HCT116 (cell line): ENCODE results near the gene CD59. TPM values are rescaled to one million over a fixed set of nuclear protein-coding genes. Genes with fewer than 3 reads are reported as not detected.

Experiments used
- ATAC-seq: fragments of 200-7000 bp; cut with Tn5 transposase; 2 replicates; pipeline ENCODE4 v1.9.1; 2020; ENCODE audit warnings: mild to moderate bottlenecking, moderate library complexity
- BruUV-seq: library from RNA; stranded (reverse); fragments of 400-500 nt; replicated peaks from 2 replicates; lab custom pipeline; 2021; lab: Mats Ljungman, UMichigan
- CTCF ChIA-PET: fragments of 300-600 bp; sonication (Branson Sonifier 250); formaldehyde crosslinking; loops from one replicate; lab custom pipeline; 2021; ENCODE audit warnings: antibody characterized with exemption; lab: Charles Lee
- POLR2A ChIA-PET: fragments of 300-600, 350-600 bp; sonication (Branson Sonifier 250); formaldehyde crosslinking; loops from one replicate; lab custom pipeline; 2021; ENCODE audit warnings: antibody characterized with exemption; lab: Charles Lee
- RAD21 ChIA-PET, 2 experiments: fragments of 300-600 bp; sonication (Branson Sonifier 250); formaldehyde crosslinking; loops; one replicate each; lab custom pipeline; 2023; ENCODE audit warnings: low total read pairs in 2 of 2; ENCODE audit not compliant: uncharacterized antibody in 2 of 2, unreplicated experiment in 2 of 2, low non-redundant PET in 1 of 2; lab: Charles Lee
- DNase-seq: peaks from one replicate; pipeline ENCODE4 v3.0.0-alpha.2; 2010; ENCODE audit warnings: low read depth, low spot score
- H2AFZ ChIP-seq: fragments of 200-600 bp; shearing (Covaris generic), sonication (generic); 2 replicates; pipeline ENCODE4 v1.6.1; 2017; ENCODE audit warnings: low read depth, mixed run types, mixed read lengths, antibody characterized with exemption, low read length; ENCODE audit not compliant: poor library complexity, severe bottlenecking
- H3K27ac ChIP-seq: 2 replicates; pipeline ENCODE4 v1.5.1; 2012; ENCODE audit warnings: low read depth, low read length
- H3K27me3 ChIP-seq: fragments of 200-600 bp; sonication (generic); 2 replicates; pipeline ENCODE4 v1.6.1; 2016; ENCODE audit warnings: mixed run types, low read length, mixed read lengths; ENCODE audit not compliant: insufficient read depth
- H3K36me3 ChIP-seq, 2 experiments: fragments of 200-500 bp in 1 of 2; fragments of 200-600 bp in 1 of 2; sonication (Bioruptor generic) in 1 of 2; sonication (generic) in 1 of 2; 2 replicates each; pipeline versions ENCODE4 v1.5.1 to v1.6.1; 2014 to 2016; ENCODE audit warnings: low read length in 2 of 2, inconsistent platforms in 1 of 2, mixed read lengths in 1 of 2, mixed run types in 1 of 2; ENCODE audit not compliant: insufficient read depth in 2 of 2, control insufficient read depth in 1 of 2
- H3K4me1 ChIP-seq, 2 experiments: fragments of 200-600 bp in 1 of 2; sonication (generic) in 1 of 2; 2 replicates each; pipeline versions ENCODE4 v1.5.1 to v1.6.1; 2012 to 2017; ENCODE audit warnings: low read length in 2 of 2, inconsistent platforms in 1 of 2, mild to moderate bottlenecking in 1 of 2, mixed read lengths in 1 of 2, mixed run types in 1 of 2, moderate library complexity in 1 of 2; ENCODE audit not compliant: insufficient read depth in 2 of 2, control insufficient read depth in 1 of 2
- H3K4me2 ChIP-seq: fragments of 200-600 bp; sonication (generic); 2 replicates; pipeline ENCODE4 v1.6.1; 2017; ENCODE audit warnings: mixed run types, low read length, mixed read lengths
- H3K4me3 ChIP-seq, 2 experiments: fragments of 200-600 bp in 1 of 2; sonication (generic) in 1 of 2; replicated peaks in 1 of 2; 2 replicates each; pipeline ENCODE4 v1.5.1; 2011 to 2016; ENCODE audit warnings: low read length in 2 of 2, control low read depth in 1 of 2, low read depth in 1 of 2, mild to moderate bottlenecking in 1 of 2, mixed read lengths in 1 of 2, mixed run types in 1 of 2
- H3K79me2 ChIP-seq: fragments of 200-600 bp; sonication (generic); 2 replicates; pipeline ENCODE4 v1.6.1; 2017; ENCODE audit warnings: mild to moderate bottlenecking, mixed run types, low read length, moderate library complexity, mixed read lengths; ENCODE audit not compliant: insufficient read depth
- H3K9ac ChIP-seq: fragments of 200-600 bp; sonication (generic); 2 replicates; pipeline ENCODE4 v1.6.1; 2016; ENCODE audit warnings: low read length, mixed read lengths
- H3K9me2 ChIP-seq: fragments of 200-600 bp; sonication (generic), shearing (Covaris generic); 2 replicates; pipeline ENCODE4 v1.6.1; 2017; ENCODE audit warnings: mixed run types, mild to moderate bottlenecking, moderate library complexity; ENCODE audit not compliant: insufficient read depth
- H3K9me3 ChIP-seq, 2 experiments: fragments of 200-500 bp in 1 of 2; fragments of 200-600 bp in 1 of 2; sonication (Bioruptor generic) in 1 of 2; sonication (generic) in 1 of 2; 2 replicates each; pipeline ENCODE4 v1.6.1; 2014 to 2017; ENCODE audit warnings: low read length in 2 of 2, mixed read lengths in 2 of 2, inconsistent platforms in 1 of 2, low read depth in 1 of 2, mild to moderate bottlenecking in 1 of 2, mixed run types in 1 of 2, moderate library complexity in 1 of 2; ENCODE audit not compliant: control insufficient read depth in 1 of 2, insufficient read depth in 1 of 2
- H4K20me1 ChIP-seq: fragments of 200-600 bp; sonication (generic), shearing (Covaris generic); 2 replicates; pipeline ENCODE4 v1.6.1; 2017; ENCODE audit warnings: mixed run types, mild to moderate bottlenecking, moderate library complexity; ENCODE audit not compliant: insufficient read depth
- CEBPB ChIP-seq: IDR thresholded peaks from 2 replicates; pipeline ENCODE4 v1.6.1; 2012; ENCODE audit warnings: low read depth
- CTCF ChIP-seq, 3 experiments: fragments of 200-600 bp in 1 of 3; sonication (generic) in 1 of 3; IDR thresholded peaks in 2 of 3; conservative IDR thresholded peaks in 1 of 3; 2 replicates each; pipeline ENCODE4 v1.5.1; 2012 to 2017; ENCODE audit warnings: low read depth in 2 of 3, low read length in 2 of 3, antibody characterized with exemption in 1 of 3, borderline replicate concordance in 1 of 3, control low read depth in 1 of 3, mild to moderate bottlenecking in 1 of 3, mixed read lengths in 1 of 3, mixed run types in 1 of 3, moderate library complexity in 1 of 3; ENCODE audit not compliant: insufficient read depth in 1 of 3
- POLR2A ChIP-seq: IDR thresholded peaks from 2 replicates; pipeline ENCODE4 v1.7.0; 2011; ENCODE audit warnings: borderline replicate concordance; ENCODE audit not compliant: insufficient read depth, insufficient read length; ENCODE audit errors: extremely low read depth
- POLR2AphosphoS5 ChIP-seq: IDR thresholded peaks from 2 replicates; pipeline ENCODE4 v1.6.1; 2011; ENCODE audit warnings: mild to moderate bottlenecking, low read depth, low read length, moderate library complexity
- RAD21 ChIP-seq: IDR thresholded peaks from 2 replicates; pipeline ENCODE4 v1.6.1; 2012; ENCODE audit warnings: low read depth, mild to moderate bottlenecking
- SIN3A ChIP-seq: IDR thresholded peaks from 2 replicates; pipeline ENCODE4 v1.6.1; 2012; ENCODE audit warnings: low read depth
- SP1 ChIP-seq: IDR thresholded peaks from 2 replicates; pipeline ENCODE4 v1.6.1; 2012; ENCODE audit warnings: low read depth
- SRF ChIP-seq: IDR thresholded peaks from 2 replicates; pipeline ENCODE4 v1.6.1; 2012; ENCODE audit warnings: low read depth
- ZNF274 ChIP-seq: fragments of 200-500 bp; sonication (Bioruptor generic); IDR thresholded peaks from 2 replicates; pipeline ENCODE4 v1.6.1; 2014; ENCODE audit warnings: mild to moderate bottlenecking, low read depth, low read length, inconsistent platforms
- intact Hi-C: fragments of 100-400 bp; cut with micrococcal nuclease; formaldehyde crosslinking; loops from 2 replicates; pipeline ENCODE4 v1.10.0; 2022
- total RNA-seq: library from RNA; stranded (reverse); gene quantifications from one replicate; pipeline ENCODE4 v1.2.1, GENCODE V29; 2021; ENCODE audit not compliant: unreplicated experiment
- TF ChIP-seq, protein P1 (sequence below): IDR thresholded peaks from 2 replicates; pipeline ENCODE4 v1.6.1; 2011; ENCODE audit warnings: mild to moderate bottlenecking, low read length, moderate library complexity; ENCODE audit not compliant: insufficient replicate concordance; ENCODE audit errors: extremely low read depth
- TF ChIP-seq, protein P2 (sequence below): IDR thresholded peaks from 2 replicates; pipeline ENCODE4 v1.6.1; 2012

Gene CD59
- total RNA-seq, 1 experiment from 2014 or later, result 122 TPM

DNA sequence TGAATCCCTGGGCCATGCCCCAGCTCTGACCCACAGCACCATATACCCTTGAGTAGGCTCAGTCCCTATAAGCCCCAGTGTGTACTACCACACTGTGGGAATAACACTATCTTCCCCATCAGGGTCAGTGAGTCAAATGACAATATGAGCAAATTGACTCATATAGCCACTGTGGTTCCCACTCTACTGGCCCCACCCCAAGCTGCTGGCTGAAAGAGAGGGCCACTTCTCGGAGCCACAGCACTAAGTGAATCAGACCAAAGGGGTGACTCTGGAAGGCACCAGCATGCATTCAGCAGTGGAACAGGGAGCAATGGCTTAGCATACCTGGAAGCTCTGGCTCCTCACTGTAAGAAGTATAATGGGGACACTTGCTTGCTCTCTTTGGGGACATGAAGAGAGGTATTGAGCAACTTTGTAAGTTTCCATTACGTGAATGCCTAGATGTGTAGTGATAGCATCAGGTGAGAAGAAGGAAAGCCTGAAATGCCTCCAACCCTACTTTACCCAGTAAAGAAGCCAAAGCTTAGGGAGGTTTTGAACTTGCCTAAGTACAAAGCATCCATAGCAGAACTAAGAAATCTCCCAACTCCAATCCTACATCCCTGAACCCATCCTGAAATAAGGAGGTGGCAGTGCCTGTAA is 13.5 kb downstream of the CD59 start (continued):
- TF ChIP-seq SIN3A (no peak), RAD21 (no peak), POLR2AphosphoS5 (no peak), SP1 (no peak; the same call in 1 of the 2 replicates), POLR2A (no peak), SRF (no peak)
- TF ChIP-seq, protein P1, sequence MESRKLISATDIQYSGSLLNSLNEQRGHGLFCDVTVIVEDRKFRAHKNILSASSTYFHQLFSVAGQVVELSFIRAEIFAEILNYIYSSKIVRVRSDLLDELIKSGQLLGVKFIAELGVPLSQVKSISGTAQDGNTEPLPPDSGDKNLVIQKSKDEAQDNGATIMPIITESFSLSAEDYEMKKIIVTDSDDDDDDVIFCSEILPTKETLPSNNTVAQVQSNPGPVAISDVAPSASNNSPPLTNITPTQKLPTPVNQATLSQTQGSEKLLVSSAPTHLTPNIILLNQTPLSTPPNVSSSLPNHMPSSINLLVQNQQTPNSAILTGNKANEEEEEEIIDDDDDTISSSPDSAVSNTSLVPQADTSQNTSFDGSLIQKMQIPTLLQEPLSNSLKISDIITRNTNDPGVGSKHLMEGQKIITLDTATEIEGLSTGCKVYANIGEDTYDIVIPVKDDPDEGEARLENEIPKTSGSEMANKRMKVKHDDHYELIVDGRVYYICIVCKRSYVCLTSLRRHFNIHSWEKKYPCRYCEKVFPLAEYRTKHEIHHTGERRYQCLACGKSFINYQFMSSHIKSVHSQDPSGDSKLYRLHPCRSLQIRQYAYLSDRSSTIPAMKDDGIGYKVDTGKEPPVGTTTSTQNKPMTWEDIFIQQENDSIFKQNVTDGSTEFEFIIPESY, result no peak
- TF ChIP-seq, protein P2, sequence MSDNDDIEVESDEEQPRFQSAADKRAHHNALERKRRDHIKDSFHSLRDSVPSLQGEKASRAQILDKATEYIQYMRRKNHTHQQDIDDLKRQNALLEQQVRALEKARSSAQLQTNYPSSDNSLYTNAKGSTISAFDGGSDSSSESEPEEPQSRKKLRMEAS, result no peak

DNA sequence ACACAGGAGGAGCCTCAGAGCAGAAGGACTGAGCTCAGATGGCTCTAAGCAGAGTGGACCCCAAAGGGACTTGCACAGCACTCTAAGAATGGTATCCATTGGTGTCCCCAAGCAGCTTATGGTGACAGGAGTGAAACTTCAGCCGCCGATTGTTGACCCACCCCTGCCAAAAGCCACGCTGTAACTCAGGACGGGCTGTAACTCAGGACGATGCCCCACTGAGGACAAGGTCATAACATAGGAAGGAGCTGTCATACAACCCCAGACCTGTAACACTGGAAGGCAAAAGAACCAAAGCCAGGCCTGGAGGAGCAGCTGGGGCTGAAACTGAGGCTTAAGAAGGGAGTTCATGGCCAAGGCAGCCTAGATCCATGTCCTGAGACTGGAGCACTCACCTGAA is 14.2 kb downstream of the CD59 start:
- intact Hi-C loops, result no loop called here
- no peak overlapping the region for H3K4me3 ChIP-seq
- CTCF ChIA-PET, result interaction anchor here (1.3 kb wide), 1 partner anchor 20 kb away, joined by 5 read pairs; no protein-coding TSS in a partner anchor
- peaks cover 30 to 46% of the 10 kb centered on the region in 2 experiments for H3K4me1 ChIP-seq
- H2AFZ ChIP-seq, result no peak overlapping the region
- no peak overlapping the region for H3K9ac ChIP-seq
- no peaks in the 10 kb centered on the region for H3K9me3 ChIP-seq
- TF ChIP-seq RAD21 (no peak), CEBPB (no peak), CTCF (IDR thresholded peaks at IDR 0.05 in 2 of 3, conservative IDR thresholded peaks at IDR 0.05 in 1 of 3; ENCODE audit: borderline replicate concordance in 1 of 3, insufficient read depth in 1 of 3, low read depth in 2 of 3, low read length in 2 of 3) (no peak), ZNF274 (no peak)
- TF ChIP-seq, protein P2, result no peak
- peaks cover 79% of the 10 kb centered on the region for H3K79me2 ChIP-seq
- BruUV-seq, result no TSS peak
- peaks cover 7 to 11% of the 10 kb centered on the region in 2 experiments; a peak in 3 of 4 replicates for H3K36me3 ChIP-seq
- H3K4me2 ChIP-seq, result peak overlapping the region; percentile 70; the same call in 1 of the 2 replicates
- no peaks in the 10 kb centered on the region for H3K27me3 ChIP-seq
- POLR2A ChIA-PET, result no interaction called here
- RAD21 ChIA-PET, result no interaction called here
- H3K9me2 ChIP-seq, result no peaks in the 10 kb centered on the region
- H3K27ac ChIP-seq, result no peak overlapping the region; the same call in 1 of the 2 replicates
- ATAC-seq (no peak), DNase-seq (no peak)
- peaks cover 5% of the 10 kb centered on the region; the same call in 1 of the 2 replicates for H4K20me1 ChIP-seq
